K562 (cell line): ENCODE measurements around the gene AIFM1. TPM values are rescaled to one million over a fixed set of nuclear protein-coding genes. Genes with fewer than 3 reads are reported as not detected.
A peak's percentile ranks its signal among the peaks of the same experiment; 100 is the strongest.

Experiments
- CHAMP1 ChIP-seq: fragments of 450-650 bp; IDR thresholded peaks from 2 replicates; pipeline ENCODE4 v1.6.1; 2016; ENCODE audit warnings: mild to moderate bottlenecking
- CUX1 ChIP-seq: fragments of 200-800 bp; sonication (Bioruptor generic); IDR thresholded peaks from 2 replicates; pipeline ENCODE4 v1.6.1; 2016; ENCODE audit warnings: missing genetic modification characterization, missing compliant biosample characterization
- EP300 ChIP-seq: IDR thresholded peaks from 2 replicates; pipeline ENCODE4 v1.6.1; 2012; ENCODE audit warnings: low read length, improper control_type of control experiment
- EP400 ChIP-seq: fragments of 450-650 bp; IDR thresholded peaks from 2 replicates; pipeline ENCODE4 v1.6.1; 2017; ENCODE audit warnings: antibody characterized with exemption, mild to moderate bottlenecking, moderate library complexity
- ESRRA ChIP-seq: fragments of 450-650 bp; IDR thresholded peaks from 2 replicates; pipeline ENCODE4 v1.6.1; 2014; ENCODE audit warnings: low read depth, mild to moderate bottlenecking, moderate library complexity, borderline replicate concordance
- IFI16 ChIP-seq: fragments of 250-450 bp; sonication (Bioruptor Pico); IDR thresholded peaks from 2 replicates; pipeline ENCODE4 v2.1.2; 2022; ENCODE audit warnings: mild to moderate bottlenecking, inconsistent platforms
- KLF1 ChIP-seq: fragments of 450-650 bp; IDR thresholded peaks from 2 replicates; pipeline ENCODE4 v1.6.1; 2016; ENCODE audit warnings: missing genetic modification characterization, missing compliant biosample characterization
- MAX ChIP-seq: sonication (generic); formaldehyde crosslinking; IDR thresholded peaks from 2 replicates; pipeline ENCODE4 v1.9.0; 2022; ENCODE audit warnings: mild to moderate bottlenecking, missing genetic modification reagents
- MTA3 ChIP-seq: fragments of 450-650 bp; formaldehyde crosslinking; IDR thresholded peaks from 2 replicates; pipeline ENCODE4 v1.6.1; 2017; ENCODE audit warnings: mild to moderate bottlenecking, borderline replicate concordance
- OTX1 ChIP-seq: fragments of 450-650 bp; formaldehyde crosslinking; IDR thresholded peaks from 2 replicates; pipeline ENCODE4 v1.4.0; 2022; ENCODE audit warnings: mild to moderate bottlenecking
- PKNOX1 ChIP-seq: fragments of 450-650 bp; IDR thresholded peaks from 2 replicates; pipeline ENCODE4 v1.6.1; 2016
- POLR2AphosphoS2 ChIP-seq: IDR thresholded peaks from 2 replicates; pipeline ENCODE4 v1.6.1; 2012; ENCODE audit warnings: low read length, improper control_type of control experiment
- POLR2B ChIP-seq: fragments of 450-650 bp; IDR thresholded peaks from 2 replicates; pipeline ENCODE4 v1.6.1; 2018; ENCODE audit warnings: low read depth; ENCODE audit not compliant: partially characterized antibody
- RAD21 ChIP-seq, 2 experiments: fragments of 250-450 bp in 1 of 2; fragments of 450-650 bp in 1 of 2; sonication (Bioruptor Pico) in 1 of 2; formaldehyde crosslinking in 1 of 2; IDR thresholded peaks in 1 of 2; conservative IDR thresholded peaks in 1 of 2; 2 replicates each; pipeline versions ENCODE4 v1.4.0 to v1.8.0; 2020 to 2022; ENCODE audit warnings: mild to moderate bottlenecking in 2 of 2, moderate library complexity in 1 of 2
- RHOXF2B ChIP-seq: fragments of 250-450 bp; sonication (Bioruptor Pico); conservative IDR thresholded peaks from 2 replicates; pipeline ENCODE4 v1.5.1; 2021
- ZNF644 ChIP-seq: fragments of 200-800 bp; sonication (Bioruptor generic); IDR thresholded peaks from 2 replicates; pipeline ENCODE4 v1.6.1; 2016; ENCODE audit warnings: low read depth, missing genetic modification characterization, missing compliant biosample characterization
- polyA plus RNA-seq, 8 experiments: library from polyadenylated mRNA; depleted of rRNA in 4 of 8; stranded (reverse) in 5 of 8; unstranded in 3 of 8; fragments of >200 nt; fragmentation: Nextera tagmentation in 2 of 8; fragmentation: Illumina TruSeq in 1 of 8; extraction: Ambion mirVana in 2 of 8; extraction: Trizol in 1 of 8; gene quantifications; 2 replicates each; pipeline versions ENCODE4 v1.2.1 to v1.2.3, GENCODE V29; 2011 to 2014; ENCODE audit warnings: inconsistent platforms in 1 of 8, missing spikeins in 1 of 8
- total RNA-seq, 7 experiments: library from RNA; depleted of rRNA in 6 of 7; stranded (reverse); fragments of >200 nt in 6 of 7; fragmentation: Illumina TruSeq in 2 of 7; extraction: Trizol in 2 of 7; gene quantifications; 2 replicates each; pipeline versions ENCODE4 v1.2.1 to v1.2.3, GENCODE V29; 2011 to 2021; ENCODE audit warnings: low replicate concordance in 1 of 7

The AIFM1 gene
- total and polyA plus RNA-seq, 9 of the 15 experiments (the other 6 are each of a cell fraction or from before 2014, with no cell fraction given), result 51.0 to 117 (median 91.2) TPM

- TF ChIP-seq MTA3, result 0 out of 2 replicates have a peak, but pooled peaks have one; percentile 45
- TF ChIP-seq CUX1 (CRISPR knock-in tag), result no peak
- TF ChIP-seq KLF1 (tag), result no peak
- no peak for TF ChIP-seq POLR2AphosphoS2
- no peak for TF ChIP-seq CHAMP1
- TF ChIP-seq PKNOX1, result peak; percentile 97
- peak; percentile 77; the same call in 1 of the 2 replicates for TF ChIP-seq ESRRA
- TF ChIP-seq ZNF644 (tag), result peak; percentile 82; the same call in 1 of the 2 replicates
- peak; percentile 40; the same call in 1 of the 2 replicates for TF ChIP-seq OTX1 (CRISPR knock-in tag)
- peak; percentile 92 for TF ChIP-seq EP300
- TF ChIP-seq IFI16 (CRISPR knock-in tag), result no peak
- TF ChIP-seq RHOXF2B, result no peak
- TF ChIP-seq POLR2B, result peak; percentile 76
- peak; percentile 56 for TF ChIP-seq EP400
- no peak for TF ChIP-seq MAX (CRISPR knock-in tag)
- TF ChIP-seq RAD21 (CRISPR knock-in tag; conservative IDR thresholded peaks at IDR 0.05 in 1 of 2, IDR thresholded peaks at IDR 0.05 in 1 of 2), result peak in 1 of 2 experiments; percentile 26; a peak in 2 of 4 replicates
Observed at GRCh38 chrX:130173190-130173895, 7.7 kb upstream of the AIFM1 start (continued).
